GM21825 (cell line): Measurements from ENCODE around the gene SUMF1.

Experiments used
- ATAC-seq: cut with Tn5 transposase; IDR thresholded peaks from one replicate; pipeline ENCODE4 v1.9.1; 2021; ENCODE audit warnings: mild to moderate bottlenecking, moderate library complexity; ENCODE audit not compliant: unreplicated experiment

The SUMF1 gene

GRCh38 chr3:4394567-4394966 is 72.5 kb downstream of the SUMF1 start:
- no peak for ATAC-seq

GRCh38 chr3:4394048-4394447 is 73.0 kb downstream of the SUMF1 start:
- ATAC-seq = no peak

GRCh38 chr3:4392992-4393391 is 74.1 kb downstream of the SUMF1 start:
- ATAC-seq = no peak

GRCh38 chr3:4387210-4388204 is 79.6 kb downstream of the SUMF1 start:
- ATAC-seq = no peak

GRCh38 chr3:4385201-4385600 is 81.9 kb downstream of the SUMF1 start:
- no peak for ATAC-seq

- ATAC-seq = no peak
These were observed 87.1 kb downstream of the SUMF1 start for GRCh38 chr3:4380013-4380412.

GRCh38 chr3:4376499-4376898 is 90.6 kb downstream of the SUMF1 start:
- ATAC-seq = no peak

- no peak for ATAC-seq
These were observed 91.2 kb downstream of the SUMF1 start for GRCh38 chr3:4375911-4376310.

- ATAC-seq = no peak
These were observed 93.4 kb downstream of the SUMF1 start for GRCh38 chr3:4373669-4374068.

GRCh38 chr3:4362523-4362922 is 104.5 kb downstream of the SUMF1 start:
- ATAC-seq = no peak

- no peak for ATAC-seq
These were observed 106.3 kb downstream of the SUMF1 start for GRCh38 chr3:4360817-4361216.

GRCh38 chr3:4359805-4360502 is 107.1 kb downstream of the SUMF1 start:
- no peak for ATAC-seq

- ATAC-seq = no peak
These were observed 108.8 kb downstream of the SUMF1 start for GRCh38 chr3:4358273-4358672.

- ATAC-seq = no peak
These were observed 110.3 kb downstream of the SUMF1 start for GRCh38 chr3:4356546-4357410.

GRCh38 chr3:4356220-4356540 is 110.9 kb downstream of the SUMF1 start:
- no peak for ATAC-seq

- no peak for ATAC-seq
These were observed 111.5 kb downstream of the SUMF1 start for GRCh38 chr3:4355401-4356219.

- no peak for ATAC-seq
These were observed 115.2 kb downstream of the SUMF1 start for GRCh38 chr3:4351872-4352271.

- no peak for ATAC-seq
These were observed 115.8 kb downstream of the SUMF1 start for GRCh38 chr3:4351164-4351855.

- no peak for ATAC-seq
These were observed 116.3 kb downstream of the SUMF1 start for GRCh38 chr3:4350789-4351163.

GRCh38 chr3:4343258-4343657 is 123.8 kb downstream of the SUMF1 start:
- no peak for ATAC-seq
